AG10803 (cell line): ENCODE results near the gene SPTBN2.

ENCODE experiments used
- DNase-seq: peaks from one replicate; pipeline ENCODE4 v3.0.0; 2010; ENCODE audit warnings: low read depth
- H3K4me3 ChIP-seq: 2 replicates; pipeline ENCODE4 v1.5.1; 2011; ENCODE audit warnings: mild to moderate bottlenecking, low read length, control low read depth
- TF ChIP-seq, protein P1 (sequence below): conservative IDR thresholded peaks from 2 replicates; pipeline ENCODE4 v1.5.1; 2011; ENCODE audit warnings: mild to moderate bottlenecking, low read length, control low read depth, inconsistent platforms

The SPTBN2 gene

DNA sequence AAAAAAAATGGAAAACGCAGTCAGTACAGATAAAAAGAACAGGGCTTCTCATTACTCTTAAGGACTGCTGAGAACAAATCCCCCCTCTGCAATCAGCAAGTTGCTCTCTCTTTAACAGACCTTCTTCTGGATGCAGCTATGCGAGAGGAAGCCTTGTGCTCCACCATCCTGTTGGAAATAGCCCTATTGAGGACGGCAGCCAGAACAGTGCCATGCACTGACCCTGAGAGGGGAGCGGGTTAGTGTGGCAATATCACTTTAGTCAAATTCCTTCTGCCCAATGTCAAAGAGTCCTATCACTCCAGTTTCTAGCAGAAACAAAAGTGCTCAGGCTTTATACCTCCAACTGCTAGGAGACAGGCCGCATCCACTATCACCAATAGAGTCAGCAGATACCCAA, 58.2 kb downstream of the SPTBN2 start:
- TF ChIP-seq, protein P1, sequence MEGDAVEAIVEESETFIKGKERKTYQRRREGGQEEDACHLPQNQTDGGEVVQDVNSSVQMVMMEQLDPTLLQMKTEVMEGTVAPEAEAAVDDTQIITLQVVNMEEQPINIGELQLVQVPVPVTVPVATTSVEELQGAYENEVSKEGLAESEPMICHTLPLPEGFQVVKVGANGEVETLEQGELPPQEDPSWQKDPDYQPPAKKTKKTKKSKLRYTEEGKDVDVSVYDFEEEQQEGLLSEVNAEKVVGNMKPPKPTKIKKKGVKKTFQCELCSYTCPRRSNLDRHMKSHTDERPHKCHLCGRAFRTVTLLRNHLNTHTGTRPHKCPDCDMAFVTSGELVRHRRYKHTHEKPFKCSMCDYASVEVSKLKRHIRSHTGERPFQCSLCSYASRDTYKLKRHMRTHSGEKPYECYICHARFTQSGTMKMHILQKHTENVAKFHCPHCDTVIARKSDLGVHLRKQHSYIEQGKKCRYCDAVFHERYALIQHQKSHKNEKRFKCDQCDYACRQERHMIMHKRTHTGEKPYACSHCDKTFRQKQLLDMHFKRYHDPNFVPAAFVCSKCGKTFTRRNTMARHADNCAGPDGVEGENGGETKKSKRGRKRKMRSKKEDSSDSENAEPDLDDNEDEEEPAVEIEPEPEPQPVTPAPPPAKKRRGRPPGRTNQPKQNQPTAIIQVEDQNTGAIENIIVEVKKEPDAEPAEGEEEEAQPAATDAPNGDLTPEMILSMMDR, result no peak
- no peak for DNase-seq
- H3K4me3 ChIP-seq, result no peak overlapping the region

DNA sequence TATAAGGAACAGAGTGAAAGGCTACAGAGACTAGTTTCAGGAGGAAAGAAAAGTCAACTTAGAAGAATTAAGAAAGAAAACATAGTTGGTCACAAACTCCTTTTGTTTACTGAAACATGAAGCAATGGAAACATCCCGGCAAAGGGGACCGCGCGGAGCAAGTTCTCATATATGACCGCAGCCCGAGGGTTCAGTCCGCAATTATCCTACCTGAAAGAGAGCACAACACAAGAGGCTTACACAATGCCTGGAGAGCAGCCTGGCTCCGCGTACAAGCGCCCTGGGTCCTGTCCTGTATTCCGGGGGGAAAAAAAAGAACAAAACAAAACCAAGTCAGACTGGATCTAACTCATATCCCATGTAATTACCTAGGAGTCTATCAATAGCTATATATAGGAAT, 63.6 kb downstream of the SPTBN2 start:
- DNase-seq, result no peak
- H3K4me3 ChIP-seq, result no peak overlapping the region
- TF ChIP-seq, protein P1, result no peak

DNA sequence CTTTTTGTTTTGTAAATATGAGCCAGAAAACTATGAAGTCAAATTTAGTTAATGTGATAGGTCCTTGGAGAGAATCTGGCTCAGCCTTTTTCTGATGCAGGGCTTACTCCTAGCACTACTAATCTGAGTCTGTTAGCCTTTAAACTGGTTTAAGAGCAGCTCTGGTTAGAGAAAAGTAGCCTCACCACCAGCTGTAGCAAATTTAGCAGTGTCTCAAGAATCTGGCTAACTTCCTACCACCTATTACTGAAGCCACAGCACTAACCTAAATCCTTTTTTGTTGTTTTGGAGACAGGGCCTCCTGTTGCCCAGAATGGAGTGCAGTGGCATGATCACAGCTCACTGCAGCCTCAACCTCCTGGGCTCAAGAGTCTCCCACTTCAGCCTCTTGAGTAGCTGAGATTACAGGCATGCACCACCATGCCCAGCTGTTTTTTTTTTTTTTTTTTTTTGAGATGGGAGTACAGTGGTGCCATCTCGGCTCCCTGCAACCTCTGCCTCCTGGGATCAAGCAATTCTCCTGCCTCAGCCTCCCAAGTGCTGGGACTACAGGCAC, 65.2 kb downstream of the SPTBN2 start:
- TF ChIP-seq, protein P1, result no peak
- DNase-seq, result peak; percentile 23
- H3K4me3 ChIP-seq, result no peak overlapping the region

DNA sequence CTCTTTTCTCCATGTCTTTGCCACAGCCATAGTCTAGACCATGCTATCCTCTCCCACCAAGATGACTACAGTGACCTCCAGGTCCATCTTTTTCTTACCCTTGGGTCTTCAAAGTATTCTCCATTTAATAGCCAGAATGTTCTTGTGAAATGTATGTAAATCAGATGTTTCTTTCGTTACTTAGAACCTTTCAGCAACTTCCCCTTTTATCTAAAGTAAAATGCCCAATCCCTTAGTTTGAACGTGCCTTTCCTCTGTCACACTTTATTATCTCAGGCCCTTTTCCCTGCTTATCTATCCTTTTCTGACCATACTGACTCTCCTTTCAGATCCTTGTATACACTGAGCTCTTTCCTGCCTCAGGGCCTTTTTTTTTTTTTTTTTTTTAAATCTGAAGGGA, 69.3 kb downstream of the SPTBN2 start:
- no peak for DNase-seq
- no peak overlapping the region for H3K4me3 ChIP-seq

DNA sequence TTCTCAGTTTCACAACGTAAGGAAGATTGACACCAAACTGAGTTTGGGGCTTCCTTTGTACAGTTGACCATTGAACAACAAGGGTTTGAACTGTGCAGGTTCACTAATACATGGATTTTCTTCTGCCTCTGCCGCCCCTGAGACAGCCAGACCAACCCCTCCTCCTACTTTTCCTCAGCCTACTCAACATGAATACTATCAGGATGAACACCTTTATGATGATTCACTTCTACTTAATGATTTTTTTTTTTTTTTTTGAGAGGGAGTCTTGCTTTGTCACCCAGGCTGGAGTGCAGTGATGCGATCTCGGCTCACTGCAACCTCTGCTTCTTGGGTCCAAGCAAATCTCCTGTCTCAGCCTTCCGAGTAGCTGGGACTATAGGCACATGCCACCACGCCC, 75.9 kb downstream of the SPTBN2 start:
- no peak for DNase-seq
- TF ChIP-seq, protein P1, result no peak
- H3K4me3 ChIP-seq, result no peak overlapping the region

More for the DNA sequence above, 69.3 kb downstream of the SPTBN2 start:
- TF ChIP-seq, protein P1, result no peak

DNA sequence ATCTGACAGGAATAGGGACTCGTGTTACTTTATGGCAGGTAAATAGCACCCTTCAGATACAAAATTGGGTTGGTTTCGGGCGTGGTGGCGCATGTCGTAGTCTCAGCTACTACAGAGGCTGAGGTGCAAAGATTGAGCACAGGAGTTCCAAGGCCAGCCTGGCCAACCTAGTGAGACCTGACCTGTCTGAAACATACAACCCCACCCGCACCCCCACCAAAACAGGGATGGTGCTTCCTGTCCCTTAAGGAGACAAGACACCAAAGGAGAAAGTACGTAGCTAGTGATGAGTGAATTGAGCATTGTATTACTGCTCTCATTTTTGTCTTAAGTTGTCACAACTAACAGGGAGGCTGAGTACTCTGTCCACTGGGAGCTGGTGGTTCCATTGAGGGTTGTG, 76.4 kb downstream of the SPTBN2 start:
- no peak for DNase-seq
- TF ChIP-seq, protein P1, result no peak
- no peak overlapping the region for H3K4me3 ChIP-seq

DNA sequence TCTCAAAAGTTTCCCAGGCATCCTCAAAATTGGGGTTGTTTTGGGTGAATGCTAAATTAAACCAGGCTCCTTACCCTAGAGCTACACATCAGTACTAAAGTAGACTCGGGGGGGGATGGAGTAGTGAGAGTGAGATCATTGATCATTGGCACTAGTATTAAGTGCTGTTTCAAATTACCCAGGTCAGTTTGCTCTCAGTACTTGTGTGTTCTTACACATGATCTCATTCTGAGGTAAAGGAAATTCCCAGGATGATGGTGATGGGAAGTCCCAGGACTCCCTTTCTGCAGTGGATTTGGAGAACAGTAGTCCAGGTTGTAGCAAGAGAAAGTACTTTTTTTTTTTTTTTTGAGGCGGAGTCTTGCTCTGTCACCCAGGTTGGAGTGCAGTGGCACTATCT, 78.0 kb downstream of the SPTBN2 start:
- TF ChIP-seq, protein P1, result no peak
- H3K4me3 ChIP-seq, result no peak overlapping the region
- DNase-seq, result peak; percentile 12
